CD4-positive, alpha-beta T cell treated with Interleukin-4 for 1 hour (primary cell): ENCODE results near the gene RIT2.
"Not testable (repeated sequence)": the region's sequence is repeated elsewhere in the genome, so short reads cannot be mapped to it uniquely, and the experiment has no call there.

Experiments
- DNase-seq, 2 donors: peaks; one replicate each; pipeline ENCODE4 v3.0.0-alpha.2; 2020 to 2022

Gene RIT2

GRCh38 chr18:42745931-42746330 lies 369.6 kb downstream of the RIT2 start:
- no peak for DNase-seq

GRCh38 chr18:42745171-42745570 lies 370.3 kb downstream of the RIT2 start:
- DNase-seq, result no peak

GRCh38 chr18:42743373-42744138 lies 371.9 kb downstream of the RIT2 start:
- DNase-seq, result no peak

GRCh38 chr18:42742969-42743368 lies 372.5 kb downstream of the RIT2 start:
- DNase-seq, result no peak

GRCh38 chr18:42742474-42742873 lies 373.0 kb downstream of the RIT2 start:
- no peak for DNase-seq

GRCh38 chr18:42741805-42742347 lies 373.6 kb downstream of the RIT2 start:
- not testable (repeated sequence) for DNase-seq

- DNase-seq, result not testable (repeated sequence)
Measured at GRCh38 chr18:42741299-42741698, 374.2 kb downstream of the RIT2 start.

- DNase-seq, result no peak
Measured at GRCh38 chr18:42736074-42736473, 379.4 kb downstream of the RIT2 start.

GRCh38 chr18:42734520-42734919 lies 381.0 kb downstream of the RIT2 start:
- no peak for DNase-seq

- DNase-seq, result no peak
Measured at GRCh38 chr18:42730272-42730671, 385.2 kb downstream of the RIT2 start.

- no peak for DNase-seq
Measured at GRCh38 chr18:42719221-42719620, 396.3 kb downstream of the RIT2 start.

- DNase-seq, result no peak
Measured at GRCh38 chr18:42712065-42712464, 403.4 kb downstream of the RIT2 start.

- no peak for DNase-seq
Measured at GRCh38 chr18:42707080-42707479, 408.4 kb downstream of the RIT2 start.

- no peak for DNase-seq
Measured at GRCh38 chr18:42706618-42707017, 408.9 kb downstream of the RIT2 start.

GRCh38 chr18:42706029-42706608 lies 409.4 kb downstream of the RIT2 start:
- no peak for DNase-seq
